Tibial artery (tissue), 4 donors: Measurements from ENCODE around the gene ACOX3.

Source experiments
- DNase-seq, 2 donors: peaks; one replicate each; pipeline ENCODE4 v3.0.0-alpha.2; 2019
- H3K27ac ChIP-seq, 2 donors: fragments of 200-600 bp; sonication (generic) in 1 of 2; 1 replicate in 1 of 2; 2 replicates in 1 of 2; pipeline ENCODE4 v1.5.1; 2018 to 2019; ENCODE audit warnings: mild to moderate bottlenecking in 1 of 2
- H3K27me3 ChIP-seq, 2 donors: fragments of 200-600 bp; sonication (generic) in 1 of 2; one replicate each; pipeline versions ENCODE4 v1.5.1 to v1.6.0; 2016 to 2019
- H3K36me3 ChIP-seq, 3 donors: fragments of 200-600 bp; sonication (generic) in 2 of 3; one replicate each; pipeline ENCODE4 v1.5.1; 2016 to 2019; ENCODE audit warnings: mild to moderate bottlenecking in 2 of 3
- H3K4me1 ChIP-seq, 4 donors: fragments of 200-600 bp; sonication (generic) in 2 of 4; 1 replicate in 3 of 4; 2 replicates in 1 of 4; pipeline ENCODE4 v1.5.1; 2016 to 2019
- H3K4me3 ChIP-seq, 2 donors: fragments of 200-600 bp; sonication (generic) in 1 of 2; 1 replicate in 1 of 2; 2 replicates in 1 of 2; pipeline ENCODE4 v1.5.1; 2018 to 2019; ENCODE audit warnings: mild to moderate bottlenecking in 2 of 2
- H3K9me3 ChIP-seq, 3 donors: fragments of 200-600 bp; sonication (generic) in 1 of 3; one replicate each; pipeline ENCODE4 v1.5.1; 2016 to 2019
- CTCF ChIP-seq, 2 experiments: fragments of 200-600 bp in 1 of 2; fragments of 450-650 bp in 1 of 2; IDR thresholded peaks; one replicate each; pipeline ENCODE4 v1.5.1; 2017 to 2019; ENCODE audit warnings: antibody characterized with exemption in 2 of 2, mild to moderate bottlenecking in 1 of 2, moderate library complexity in 1 of 2
- intact Hi-C: fragments of 100-400 bp; cut with DNase I; formaldehyde crosslinking; loops from one replicate; pipeline ENCODE4 v1.15.0; 2023; ENCODE audit warnings: low total_unique reads

ACOX3 gene

DNA sequence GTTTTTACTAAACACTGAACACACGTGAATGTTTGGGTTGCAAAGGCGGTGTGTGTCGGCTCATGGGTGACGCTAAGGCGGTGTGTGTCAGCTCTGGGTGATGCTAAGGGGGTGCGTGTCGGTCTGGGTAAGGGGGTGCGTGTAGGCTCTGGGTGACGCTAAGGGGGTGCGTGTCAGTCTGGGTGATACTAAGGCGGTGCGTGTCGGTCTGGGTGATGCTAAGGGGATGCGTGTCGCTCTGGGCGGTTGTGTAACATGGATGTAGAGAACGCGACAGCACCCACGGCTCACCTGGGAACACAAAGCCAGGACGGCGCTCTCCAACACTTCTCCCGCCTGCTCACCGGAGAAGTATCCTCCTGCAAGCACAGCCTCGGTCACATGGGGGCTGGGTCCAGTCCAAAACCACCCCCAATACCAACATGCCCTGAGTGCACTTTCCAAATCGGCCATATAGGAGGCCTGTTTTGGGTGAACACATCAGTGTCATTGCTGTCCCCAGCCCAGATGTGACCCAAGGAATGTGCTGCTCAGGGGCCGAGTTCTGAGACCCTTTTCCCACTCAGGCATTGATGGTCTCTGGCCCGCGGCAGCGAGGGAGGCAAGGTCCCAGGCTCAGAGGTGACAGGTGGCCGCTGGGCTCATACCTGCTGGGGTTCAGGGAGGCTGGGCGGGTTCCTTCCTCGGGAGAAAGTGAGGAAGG is 67.1 kb downstream of the ACOX3 start:
- Histone ChIP-seq H3K4me3 (no peak overlapping the region), H3K36me3 (peaks cover 16 to 97% (median 44%) of the 10 kb centered on the region in 3 donors), H3K9me3 (no peaks in the 10 kb centered on the region), H3K27ac (no peak overlapping the region), H3K27me3 (no peaks in the 10 kb centered on the region), H3K4me1 (no peaks in the 10 kb centered on the region)
- intact Hi-C loops: no loop called here
- DNase-seq: no peak
- no peak for TF ChIP-seq CTCF (IDR thresholded peaks at IDR 0.05)

DNA sequence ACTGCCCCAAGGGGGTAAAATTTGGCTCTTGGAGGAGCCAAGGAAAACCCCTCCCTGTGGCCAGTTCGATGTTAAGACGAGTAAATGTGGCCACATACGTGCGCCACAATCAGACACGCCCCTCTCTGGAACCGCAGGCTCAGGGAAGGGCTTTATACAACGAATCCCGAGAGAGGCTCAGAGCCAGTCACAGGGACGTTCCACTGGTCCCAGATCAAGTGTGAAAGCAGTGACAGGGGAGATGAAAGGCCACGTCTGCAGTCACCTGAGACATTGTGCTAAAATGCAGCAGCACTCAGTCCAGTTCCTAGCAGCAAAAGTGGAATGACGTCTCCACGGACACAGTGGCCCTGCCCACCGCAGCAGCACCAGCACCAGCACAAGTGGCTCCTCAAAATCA is 68.0 kb downstream of the ACOX3 start:
- intact Hi-C loops: no loop called here
- Histone ChIP-seq H3K4me1 (no peaks in the 10 kb centered on the region), H3K27ac (no peak overlapping the region), H3K36me3 (peaks cover 16 to 94% (median 42%) of the 10 kb centered on the region in 3 donors), H3K27me3 (no peaks in the 10 kb centered on the region), H3K9me3 (no peaks in the 10 kb centered on the region), H3K4me3 (no peak overlapping the region)
- TF ChIP-seq CTCF (IDR thresholded peaks at IDR 0.05): no peak
- no peak for DNase-seq

- no peak for DNase-seq
- intact Hi-C loops: no loop called here
- Histone ChIP-seq H3K4me1 (no peaks in the 10 kb centered on the region), H3K27ac (no peak overlapping the region), H3K4me3 (no peak overlapping the region), H3K27me3 (no peaks in the 10 kb centered on the region), H3K9me3 (no peaks in the 10 kb centered on the region), H3K36me3 (peaks cover 18 to 94% (median 42%) of the 10 kb centered on the region in 3 donors)
- no peak for TF ChIP-seq CTCF (IDR thresholded peaks at IDR 0.05)
Measured at GRCh38 chr4:8371596-8371995, 68.9 kb downstream of the ACOX3 start.

- no peak for DNase-seq
- intact Hi-C loops: no loop called here
- Histone ChIP-seq H3K36me3 (peaks cover 24 to 95% (median 45%) of the 10 kb centered on the region in 3 donors), H3K9me3 (no peaks in the 10 kb centered on the region), H3K27ac (no peak overlapping the region), H3K27me3 (no peaks in the 10 kb centered on the region), H3K4me3 (no peak overlapping the region), H3K4me1 (no peaks in the 10 kb centered on the region)
- TF ChIP-seq CTCF (IDR thresholded peaks at IDR 0.05): no peak
Measured at GRCh38 chr4:8370835-8371595, 69.5 kb downstream of the ACOX3 start.

GRCh38 chr4:8370106-8370787 is 70.3 kb downstream of the ACOX3 start:
- intact Hi-C loops: no loop called here
- Histone ChIP-seq H3K36me3 (peaks cover 32 to 95% (median 49%) of the 10 kb centered on the region in 3 donors), H3K9me3 (no peaks in the 10 kb centered on the region), H3K27ac (no peak overlapping the region), H3K4me1 (no peaks in the 10 kb centered on the region), H3K4me3 (no peak overlapping the region), H3K27me3 (no peaks in the 10 kb centered on the region)
- no peak for DNase-seq
- no peak for TF ChIP-seq CTCF (IDR thresholded peaks at IDR 0.05)
